ENCODE measurements around the gene KCND2.
"Not testable (repeated sequence)": the region's sequence is repeated elsewhere in the genome, so short reads cannot be mapped to it uniquely, and the experiment has no call there.

KCND2 gene

GRCh38 chr7:120272701-120273475 lies at the start of gene KCND2:
Gene KCND2 (plus strand): TSS chr7:120273175.
- Histone ChIP-seq H3K9me3 (no peaks in the 10 kb centered on the region), H3K4me1 (peaks cover 12% of the 10 kb centered on the region), H3K27me3 (ENCODE audit: low read depth) (no peaks in the 10 kb centered on the region), H3K4me3 (peak within 1 kb of the TSS; percentile 46), H3K36me3 (replicated peaks) (no peaks in the 10 kb centered on the region; the same call in 1 of the 2 replicates)
- in situ Hi-C loops (cut with MboI; ENCODE audit: low sequenced_read_pairs) = no loop called here
- DNase-seq (ENCODE audit: low spot score in 2 of 2) = peak in 1 of 2 experiments; percentile 58

- in situ Hi-C loops (cut with MboI; ENCODE audit: low sequenced_read_pairs) = no loop called here
These were observed 46.8 kb upstream of the KCND2 start for GRCh38 chr7:120226188-120226587.

GRCh38 chr7:120227255-120227654 lies 45.7 kb upstream of the KCND2 start:
- in situ Hi-C loops (cut with MboI; ENCODE audit: low sequenced_read_pairs) = no loop called here
- H3K36me3 ChIP-seq (replicated peaks) = no peaks in the 10 kb centered on the region
- H3K27me3 ChIP-seq (ENCODE audit: low read depth) = no peaks in the 10 kb centered on the region
- DNase-seq (ENCODE audit: low spot score in 2 of 2) = no peak
- peaks cover 3% of the 10 kb centered on the region for H3K4me1 ChIP-seq
- no peak overlapping the region for H3K4me3 ChIP-seq
- H3K9me3 ChIP-seq = no peaks in the 10 kb centered on the region

More at GRCh38 chr7:120226188-120226587, 46.8 kb upstream of the KCND2 start:
- H3K9me3 ChIP-seq = no peaks in the 10 kb centered on the region
- H3K4me3 ChIP-seq = no peak overlapping the region
- no peaks in the 10 kb centered on the region for H3K27me3 ChIP-seq (ENCODE audit: low read depth)
- H3K36me3 ChIP-seq (replicated peaks) = no peaks in the 10 kb centered on the region
- DNase-seq (ENCODE audit: low spot score in 2 of 2) = no peak
- peaks cover 12% of the 10 kb centered on the region for H3K4me1 ChIP-seq

GRCh38 chr7:120229084-120229483 lies 43.9 kb upstream of the KCND2 start:
- in situ Hi-C loops (cut with MboI; ENCODE audit: low sequenced_read_pairs) = no loop called here
- no peaks in the 10 kb centered on the region for H3K4me1 ChIP-seq
- no peaks in the 10 kb centered on the region for H3K36me3 ChIP-seq (replicated peaks)
- DNase-seq (ENCODE audit: low spot score in 2 of 2) = no peak
- H3K9me3 ChIP-seq = no peaks in the 10 kb centered on the region
- H3K4me3 ChIP-seq = no peak overlapping the region
- H3K27me3 ChIP-seq (ENCODE audit: low read depth) = no peaks in the 10 kb centered on the region

GRCh38 chr7:120233338-120233737 lies 39.6 kb upstream of the KCND2 start:
- Histone ChIP-seq H3K4me3 (no peak overlapping the region), H3K36me3 (replicated peaks) (no peaks in the 10 kb centered on the region), H3K27me3 (ENCODE audit: low read depth) (no peaks in the 10 kb centered on the region), H3K4me1 (no peaks in the 10 kb centered on the region), H3K9me3 (no peaks in the 10 kb centered on the region)
- in situ Hi-C loops (cut with MboI; ENCODE audit: low sequenced_read_pairs) = no loop called here
- DNase-seq (ENCODE audit: low spot score in 2 of 2) = no peak

GRCh38 chr7:120240350-120240749 lies 32.6 kb upstream of the KCND2 start:
- DNase-seq (ENCODE audit: low spot score in 2 of 2); H3K4me3 ChIP-seq; H3K9me3 ChIP-seq; H3K4me1 ChIP-seq; H3K27me3 ChIP-seq (ENCODE audit: low read depth); H3K36me3 ChIP-seq (replicated peaks); in situ Hi-C loops (cut with MboI; ENCODE audit: low sequenced_read_pairs): not testable (repeated sequence)

- Histone ChIP-seq H3K27me3 (ENCODE audit: low read depth) (no peaks in the 10 kb centered on the region), H3K4me1 (no peaks in the 10 kb centered on the region), H3K9me3 (no peaks in the 10 kb centered on the region), H3K36me3 (replicated peaks) (no peaks in the 10 kb centered on the region), H3K4me3 (no peak overlapping the region)
- in situ Hi-C loops (cut with MboI; ENCODE audit: low sequenced_read_pairs) = no loop called here
- DNase-seq (ENCODE audit: low spot score in 2 of 2) = no peak
These were observed 31.0 kb upstream of the KCND2 start for GRCh38 chr7:120241973-120242372.

GRCh38 chr7:120254845-120255244 lies 18.1 kb upstream of the KCND2 start:
- in situ Hi-C loops (cut with MboI; ENCODE audit: low sequenced_read_pairs) = no loop called here
- no peak for DNase-seq (ENCODE audit: low spot score in 2 of 2)
- no peaks in the 10 kb centered on the region for H3K27me3 ChIP-seq (ENCODE audit: low read depth)
- H3K4me3 ChIP-seq = no peak overlapping the region
- no peaks in the 10 kb centered on the region for H3K36me3 ChIP-seq (replicated peaks)
- H3K4me1 ChIP-seq = no peaks in the 10 kb centered on the region; the same call in 1 of the 2 replicates
- H3K9me3 ChIP-seq = peaks cover 3% of the 10 kb centered on the region; the same call in 1 of the 2 replicates

- Histone ChIP-seq H3K4me1 (peaks cover 4% of the 10 kb centered on the region; the same call in 1 of the 2 replicates), H3K4me3 (no peak overlapping the region), H3K9me3 (peaks cover 3% of the 10 kb centered on the region; the same call in 1 of the 2 replicates), H3K27me3 (ENCODE audit: low read depth) (no peaks in the 10 kb centered on the region), H3K36me3 (replicated peaks) (no peaks in the 10 kb centered on the region)
- in situ Hi-C loops (cut with MboI; ENCODE audit: low sequenced_read_pairs) = no loop called here
- DNase-seq (ENCODE audit: low spot score in 2 of 2) = peak; percentile 42 to 53
These were observed 16.5 kb upstream of the KCND2 start for GRCh38 chr7:120256344-120257070.

- peaks cover 3% of the 10 kb centered on the region; the same call in 1 of the 2 replicates for H3K9me3 ChIP-seq
- in situ Hi-C loops (cut with MboI; ENCODE audit: low sequenced_read_pairs) = no loop called here
- H3K4me1 ChIP-seq = peaks cover 4% of the 10 kb centered on the region; the same call in 1 of the 2 replicates
- DNase-seq (ENCODE audit: low spot score in 2 of 2) = no peak
- no peak overlapping the region for H3K4me3 ChIP-seq
- H3K27me3 ChIP-seq (ENCODE audit: low read depth) = no peaks in the 10 kb centered on the region
- no peaks in the 10 kb centered on the region for H3K36me3 ChIP-seq (replicated peaks)
These were observed 13.6 kb upstream of the KCND2 start for GRCh38 chr7:120259386-120259785.

- no peaks in the 10 kb centered on the region for H3K27me3 ChIP-seq (ENCODE audit: low read depth)
- no peak overlapping the region for H3K4me3 ChIP-seq
- peaks cover 3% of the 10 kb centered on the region; the same call in 1 of the 2 replicates for H3K9me3 ChIP-seq
- in situ Hi-C loops (cut with MboI; ENCODE audit: low sequenced_read_pairs) = no loop called here
- DNase-seq (ENCODE audit: low spot score in 2 of 2) = peak in 1 of 2 experiments; percentile 38
- peaks cover 4% of the 10 kb centered on the region; the same call in 1 of the 2 replicates for H3K4me1 ChIP-seq
- no peaks in the 10 kb centered on the region for H3K36me3 ChIP-seq (replicated peaks)
These were observed 12.9 kb upstream of the KCND2 start for GRCh38 chr7:120260111-120260510.

- peak; percentile 54 to 68 for DNase-seq (ENCODE audit: low spot score in 2 of 2)
- no peaks in the 10 kb centered on the region for H3K27me3 ChIP-seq (ENCODE audit: low read depth)
- in situ Hi-C loops (cut with MboI; ENCODE audit: low sequenced_read_pairs) = no loop called here
- H3K4me1 ChIP-seq = peaks cover 12% of the 10 kb centered on the region
- H3K4me3 ChIP-seq = peak overlapping the region; percentile 46
- H3K36me3 ChIP-seq (replicated peaks) = no peaks in the 10 kb centered on the region; the same call in 1 of the 2 replicates
- H3K9me3 ChIP-seq = no peaks in the 10 kb centered on the region
These were observed 714 bp upstream of the KCND2 start for GRCh38 chr7:120272261-120272660.

GRCh38 chr7:120273476-120273975 lies 551 bp downstream of the KCND2 start:
- Histone ChIP-seq H3K9me3 (no peaks in the 10 kb centered on the region), H3K27me3 (ENCODE audit: low read depth) (no peaks in the 10 kb centered on the region), H3K4me3 (peak overlapping the region; percentile 46), H3K36me3 (replicated peaks) (no peaks in the 10 kb centered on the region; the same call in 1 of the 2 replicates), H3K4me1 (peaks cover 12% of the 10 kb centered on the region)
- in situ Hi-C loops (cut with MboI; ENCODE audit: low sequenced_read_pairs) = no loop called here
- peak; percentile 35 to 62 for DNase-seq (ENCODE audit: low spot score in 2 of 2)

- H3K36me3 ChIP-seq (replicated peaks) = no peaks in the 10 kb centered on the region; the same call in 1 of the 2 replicates
- in situ Hi-C loops (cut with MboI; ENCODE audit: low sequenced_read_pairs) = no loop called here
- H3K9me3 ChIP-seq = no peaks in the 10 kb centered on the region
- H3K4me3 ChIP-seq = no peak overlapping the region
- no peaks in the 10 kb centered on the region for H3K27me3 ChIP-seq (ENCODE audit: low read depth)
- no peak for DNase-seq (ENCODE audit: low spot score in 2 of 2)
- H3K4me1 ChIP-seq = peaks cover 12% of the 10 kb centered on the region
These were observed 1.5 kb downstream of the KCND2 start for GRCh38 chr7:120274482-120274881.
